Activated naive CD8-positive, alpha-beta T cell treated with anti-CD3 and anti-CD28 coated beads, Interleukin-2, amount 50 U/mL, for 24 hours (primary cell): ENCODE results near the gene PRRX2.

Experiments used
- ATAC-seq: fragments of 150-1000 bp; cut with Tn5 transposase; one replicate; pipeline ENCODE4 v1.10.0; 2021
- DNase-seq: peaks from one replicate; pipeline ENCODE4 v3.0.0; 2021
- H3K27ac Mint-ChIP-seq: one replicate; pipeline ENCODE4 v1.8.0; 2021; ENCODE audit warnings: mild to moderate bottlenecking, mixed read lengths
- H3K27me3 Mint-ChIP-seq: one replicate; pipeline ENCODE4 v1.8.0; 2021; ENCODE audit warnings: mixed read lengths
- H3K36me3 Mint-ChIP-seq: one replicate; pipeline ENCODE4 v1.8.0; 2021; ENCODE audit warnings: low read depth, mixed read lengths
- H3K4me1 Mint-ChIP-seq: one replicate; pipeline ENCODE4 v1.8.0; 2021; ENCODE audit warnings: mixed read lengths
- H3K4me3 Mint-ChIP-seq: one replicate; pipeline ENCODE4 v1.8.0; 2021; ENCODE audit warnings: mild to moderate bottlenecking, moderate library complexity, mixed read lengths
- H3K9me3 Mint-ChIP-seq: one replicate; pipeline ENCODE4 v1.8.0; 2021; ENCODE audit warnings: mixed read lengths

The PRRX2 gene

GRCh38 chr9:129692534-129692933 is 27.1 kb downstream of the PRRX2 start:
- H3K27me3 Mint-ChIP-seq: peaks cover 30% of the 10 kb centered on the region
- H3K4me3 Mint-ChIP-seq: no peak overlapping the region
- no peaks in the 10 kb centered on the region for H3K9me3 Mint-ChIP-seq
- ATAC-seq (no peak), DNase-seq (no peak)
- H3K36me3 Mint-ChIP-seq: no peaks in the 10 kb centered on the region
- peaks cover 3% of the 10 kb centered on the region for H3K4me1 Mint-ChIP-seq
- H3K27ac Mint-ChIP-seq: no peak overlapping the region

GRCh38 chr9:129693741-129694140 is 28.3 kb downstream of the PRRX2 start:
- ATAC-seq: no peak
- Mint-ChIP-seq H3K27me3 (peaks cover 31% of the 10 kb centered on the region), H3K4me1 (peaks cover 9% of the 10 kb centered on the region), H3K9me3 (no peaks in the 10 kb centered on the region), H3K27ac (no peak overlapping the region), H3K36me3 (no peaks in the 10 kb centered on the region), H3K4me3 (no peak overlapping the region)
- no peak for DNase-seq

- Mint-ChIP-seq H3K27me3 (peaks cover 35% of the 10 kb centered on the region), H3K4me3 (no peak overlapping the region), H3K27ac (no peak overlapping the region), H3K4me1 (peaks cover 9% of the 10 kb centered on the region), H3K9me3 (no peaks in the 10 kb centered on the region), H3K36me3 (no peaks in the 10 kb centered on the region)
- ATAC-seq (no peak), DNase-seq (no peak)
Measured at GRCh38 chr9:129694243-129694646, 28.8 kb downstream of the PRRX2 start.

- ATAC-seq (no peak), DNase-seq (no peak)
- no peak overlapping the region for H3K4me3 Mint-ChIP-seq
- peaks cover 9% of the 10 kb centered on the region for H3K4me1 Mint-ChIP-seq
- peak overlapping the region; percentile 22 for H3K27ac Mint-ChIP-seq
- no peaks in the 10 kb centered on the region for H3K36me3 Mint-ChIP-seq
- H3K9me3 Mint-ChIP-seq: no peaks in the 10 kb centered on the region
- H3K27me3 Mint-ChIP-seq: peaks cover 44% of the 10 kb centered on the region
Measured at GRCh38 chr9:129695870-129696269, 30.4 kb downstream of the PRRX2 start.

- H3K4me3 Mint-ChIP-seq: peak overlapping the region; percentile 73
- peak overlapping the region; percentile 78 for H3K27ac Mint-ChIP-seq
- H3K4me1 Mint-ChIP-seq: peaks cover 9% of the 10 kb centered on the region
- no peaks in the 10 kb centered on the region for H3K36me3 Mint-ChIP-seq
- DNase-seq (peak; percentile 27), ATAC-seq (peak; percentile 65)
- peaks cover 45% of the 10 kb centered on the region for H3K27me3 Mint-ChIP-seq
- no peaks in the 10 kb centered on the region for H3K9me3 Mint-ChIP-seq
Measured at GRCh38 chr9:129696944-129697655, 31.7 kb downstream of the PRRX2 start.

- Mint-ChIP-seq H3K36me3 (no peaks in the 10 kb centered on the region), H3K4me3 (peak overlapping the region; percentile 57), H3K9me3 (no peaks in the 10 kb centered on the region), H3K4me1 (peaks cover 9% of the 10 kb centered on the region), H3K27me3 (peaks cover 44% of the 10 kb centered on the region), H3K27ac (peak overlapping the region; percentile 22)
- ATAC-seq (peak; percentile 53), DNase-seq (peak; percentile 61)
Measured at GRCh38 chr9:129697656-129698253, 32.3 kb downstream of the PRRX2 start.

GRCh38 chr9:129698254-129698757 is 32.9 kb downstream of the PRRX2 start:
- no peaks in the 10 kb centered on the region for H3K9me3 Mint-ChIP-seq
- peaks cover 47% of the 10 kb centered on the region for H3K27me3 Mint-ChIP-seq
- DNase-seq: peak; percentile 20
- H3K4me1 Mint-ChIP-seq: peaks cover 9% of the 10 kb centered on the region
- no peak for ATAC-seq
- H3K27ac Mint-ChIP-seq: peak overlapping the region; percentile 39
- peak overlapping the region; percentile 50 for H3K4me3 Mint-ChIP-seq
- H3K36me3 Mint-ChIP-seq: no peaks in the 10 kb centered on the region

- Mint-ChIP-seq H3K9me3 (no peaks in the 10 kb centered on the region), H3K27ac (no peak overlapping the region), H3K27me3 (peaks cover 31% of the 10 kb centered on the region), H3K4me1 (peaks cover 9% of the 10 kb centered on the region), H3K4me3 (no peak overlapping the region), H3K36me3 (no peaks in the 10 kb centered on the region)
- ATAC-seq (no peak), DNase-seq (no peak)
Measured at GRCh38 chr9:129701054-129701453, 35.6 kb downstream of the PRRX2 start.

GRCh38 chr9:129701549-129701948 is 36.1 kb downstream of the PRRX2 start:
- ATAC-seq (no peak), DNase-seq (no peak)
- Mint-ChIP-seq H3K27ac (no peak overlapping the region), H3K27me3 (peaks cover 28% of the 10 kb centered on the region), H3K4me3 (no peak overlapping the region), H3K4me1 (peaks cover 9% of the 10 kb centered on the region), H3K36me3 (no peaks in the 10 kb centered on the region), H3K9me3 (no peaks in the 10 kb centered on the region)

- no peak for DNase-seq
- H3K27ac Mint-ChIP-seq: no peak overlapping the region
- peaks cover 24% of the 10 kb centered on the region for H3K27me3 Mint-ChIP-seq
- H3K4me1 Mint-ChIP-seq: peaks cover 4% of the 10 kb centered on the region
- no peak for ATAC-seq
- no peaks in the 10 kb centered on the region for H3K9me3 Mint-ChIP-seq
- H3K4me3 Mint-ChIP-seq: no peak overlapping the region
- H3K36me3 Mint-ChIP-seq: no peaks in the 10 kb centered on the region
Measured at GRCh38 chr9:129702589-129703520, 37.4 kb downstream of the PRRX2 start.

GRCh38 chr9:129703667-129704355 is 38.4 kb downstream of the PRRX2 start:
- Mint-ChIP-seq H3K27ac (no peak overlapping the region), H3K4me1 (no peaks in the 10 kb centered on the region), H3K4me3 (no peak overlapping the region)

GRCh38 chr9:129704807-129705206 is 39.4 kb downstream of the PRRX2 start:
- H3K27me3 Mint-ChIP-seq: peaks cover 13% of the 10 kb centered on the region
- no peak for ATAC-seq
- no peak for DNase-seq
- H3K4me3 Mint-ChIP-seq: no peak overlapping the region
- no peak overlapping the region for H3K27ac Mint-ChIP-seq
- H3K36me3 Mint-ChIP-seq: no peaks in the 10 kb centered on the region
- no peaks in the 10 kb centered on the region for H3K9me3 Mint-ChIP-seq
- H3K4me1 Mint-ChIP-seq: no peaks in the 10 kb centered on the region

More at GRCh38 chr9:129703667-129704355, 38.4 kb downstream of the PRRX2 start:
- ATAC-seq: no peak
- H3K36me3 Mint-ChIP-seq: no peaks in the 10 kb centered on the region
- no peaks in the 10 kb centered on the region for H3K9me3 Mint-ChIP-seq
- DNase-seq: no peak
- peaks cover 22% of the 10 kb centered on the region for H3K27me3 Mint-ChIP-seq

- Mint-ChIP-seq H3K27ac (no peak overlapping the region), H3K4me3 (no peak overlapping the region), H3K27me3 (peaks cover 7% of the 10 kb centered on the region), H3K36me3 (no peaks in the 10 kb centered on the region), H3K9me3 (no peaks in the 10 kb centered on the region), H3K4me1 (peaks cover 24% of the 10 kb centered on the region)
- ATAC-seq: no peak
- DNase-seq: no peak
Measured at GRCh38 chr9:129708793-129709192, 43.3 kb downstream of the PRRX2 start.
